CD4-positive, alpha-beta T cell treated with Interleukin-12 subunit alpha and Interleukin-12 subunit beta, for 1 hour (primary cell): ENCODE data around the gene FAM222A.
"Not testable (repeated sequence)": the region's sequence is repeated elsewhere in the genome, so short reads cannot be mapped to it uniquely, and the experiment has no call there.

ENCODE experiments used
- DNase-seq: peaks from one replicate; pipeline ENCODE4 v3.0.0-alpha.2; 2020

Gene FAM222A

DNA sequence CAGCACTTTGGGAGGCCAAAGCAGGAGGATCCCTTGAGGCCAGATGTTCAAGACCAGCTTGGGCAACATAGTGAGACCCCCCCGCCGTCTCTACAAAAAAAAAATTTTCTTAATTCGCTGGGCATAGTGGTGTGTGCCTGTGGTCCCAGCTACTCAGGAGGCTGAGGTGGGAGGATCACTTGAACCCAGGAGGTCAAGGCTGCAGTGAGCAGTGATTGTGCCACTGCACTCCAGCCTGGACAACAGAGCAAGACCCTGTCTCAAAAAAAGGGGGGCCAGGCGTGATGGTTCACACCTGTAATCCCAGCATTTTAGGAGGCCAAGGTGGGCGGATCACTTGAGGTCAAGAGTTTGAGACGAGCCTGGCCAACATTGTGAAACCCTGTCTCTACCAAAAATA lies 19.0 kb upstream of the FAM222A start:
- not testable (repeated sequence) for DNase-seq

DNA sequence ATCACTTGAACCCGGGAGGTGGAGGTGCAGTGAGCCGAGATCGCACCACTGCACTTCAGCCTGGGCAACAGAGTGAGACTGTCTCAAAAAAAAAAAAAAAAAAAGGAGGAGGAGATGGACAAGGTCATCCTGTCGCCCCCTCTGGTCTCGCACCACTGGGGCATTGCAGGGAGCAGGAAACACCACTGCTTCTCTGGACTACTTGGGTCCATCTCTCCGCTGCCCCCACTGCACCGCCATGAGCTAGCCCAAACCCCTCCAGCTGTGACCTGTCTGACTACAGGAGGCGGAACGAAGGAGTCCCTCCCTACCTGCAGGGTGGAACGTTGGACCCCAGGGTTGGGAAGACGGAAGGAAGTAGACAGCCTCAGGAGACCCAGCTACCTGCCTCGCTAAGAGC lies 18.2 kb upstream of the FAM222A start:
- DNase-seq = no peak

DNA sequence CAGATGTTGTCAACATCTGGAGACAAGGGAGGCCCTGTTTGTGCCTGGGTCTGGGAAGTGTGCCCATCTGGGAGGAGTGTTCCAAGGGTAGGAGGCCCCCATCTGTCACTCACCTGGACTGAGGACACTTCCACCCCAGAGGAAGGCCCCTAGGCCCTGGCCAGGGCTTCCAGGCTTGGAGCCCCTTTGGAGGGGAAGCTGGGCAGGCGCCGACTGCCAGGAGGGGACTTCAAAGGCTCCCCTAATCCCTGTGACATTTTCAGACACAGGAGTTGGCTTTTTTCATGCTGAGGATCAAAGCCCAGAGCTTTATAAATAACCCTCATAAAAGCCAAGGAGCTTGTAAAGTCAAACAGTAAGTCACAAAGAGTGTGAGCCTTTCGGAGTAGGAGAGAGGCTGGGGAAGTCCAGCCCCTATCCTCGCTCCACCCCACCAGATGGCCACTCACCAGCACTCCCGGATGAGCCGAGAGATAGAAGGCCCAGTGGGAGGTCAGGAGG lies 17.6 kb upstream of the FAM222A start:
- no peak for DNase-seq

DNA sequence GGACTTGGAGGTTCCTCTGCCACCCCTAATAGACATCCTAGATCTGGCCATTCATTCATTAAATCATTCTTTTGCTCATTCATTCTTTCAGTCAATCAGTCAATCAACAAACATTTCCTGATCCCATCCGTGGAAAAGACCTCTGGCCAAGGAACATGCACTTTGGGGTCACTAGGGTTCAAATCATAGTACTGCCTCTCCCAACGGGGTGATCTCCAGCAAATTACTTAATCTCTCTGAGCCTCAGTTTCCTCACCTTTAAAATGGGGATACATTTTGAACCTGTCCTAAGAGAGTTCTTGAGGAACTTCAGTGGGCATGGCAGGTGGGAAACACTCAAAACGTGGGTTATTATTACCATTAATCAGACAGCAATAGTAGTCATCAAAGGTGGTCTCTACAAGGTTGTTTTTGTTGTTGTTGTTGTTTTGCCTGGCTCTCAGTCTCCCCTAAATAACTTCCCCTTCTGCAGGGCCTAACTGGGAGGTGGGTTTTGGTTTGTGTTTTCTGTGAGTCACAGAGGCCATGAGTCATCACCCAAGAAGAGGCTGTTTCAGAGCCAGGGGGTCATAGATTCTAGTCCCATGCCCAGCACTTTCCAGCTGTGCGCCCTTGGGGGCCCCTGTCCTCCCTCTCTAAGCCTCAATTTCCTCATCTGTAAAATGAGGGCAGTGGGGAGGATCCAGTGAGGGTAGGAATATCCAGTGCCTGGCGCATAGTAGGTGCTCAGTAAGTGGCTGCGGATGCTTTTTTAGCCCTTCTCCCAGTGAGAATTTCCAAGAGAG lies 16.9 kb upstream of the FAM222A start:
- DNase-seq = no peak

DNA sequence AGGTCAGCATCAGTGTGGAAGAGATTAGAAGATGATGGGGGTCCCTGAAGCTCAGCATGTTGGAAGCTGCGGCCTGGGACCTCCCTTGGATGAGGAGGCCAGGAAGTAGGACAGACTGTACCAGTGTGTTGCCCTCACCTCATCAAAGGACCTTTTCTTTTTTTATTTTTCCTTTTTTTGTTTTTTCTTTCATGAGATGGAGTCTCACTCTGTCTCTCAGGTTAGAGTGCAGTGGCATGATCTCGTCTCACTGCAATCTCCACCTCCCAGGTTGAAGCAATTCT lies 16.4 kb upstream of the FAM222A start:
- no peak for DNase-seq

DNA sequence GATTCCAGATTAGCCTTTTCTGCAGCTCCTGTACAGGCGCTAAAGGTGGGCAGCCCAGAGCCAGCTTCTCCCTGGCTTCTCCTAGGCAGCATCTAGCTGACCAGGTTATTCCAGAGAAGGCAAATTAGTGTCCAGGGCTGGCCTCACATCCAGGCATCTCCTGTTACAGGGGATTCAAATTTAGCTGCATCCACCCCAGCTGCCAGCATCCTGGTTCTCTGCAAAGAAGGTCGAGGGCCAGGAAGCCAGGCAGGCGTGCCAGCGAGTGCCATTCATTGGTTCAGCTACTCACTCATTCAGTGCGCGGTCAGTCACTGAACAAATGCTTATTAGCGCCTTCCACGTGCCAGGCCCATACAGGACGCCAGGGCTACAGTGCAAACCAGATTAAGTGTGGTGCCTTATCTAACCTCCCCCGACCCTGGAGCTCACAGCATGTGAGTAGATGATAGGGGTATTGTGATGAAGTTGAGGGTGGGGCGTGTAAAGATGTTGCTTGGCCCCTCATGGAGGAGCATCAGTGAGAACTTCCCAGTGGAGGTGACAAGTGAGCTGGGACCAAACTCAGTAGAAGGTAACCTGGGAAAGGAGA lies 15.7 kb upstream of the FAM222A start:
- DNase-seq = no peak

DNA sequence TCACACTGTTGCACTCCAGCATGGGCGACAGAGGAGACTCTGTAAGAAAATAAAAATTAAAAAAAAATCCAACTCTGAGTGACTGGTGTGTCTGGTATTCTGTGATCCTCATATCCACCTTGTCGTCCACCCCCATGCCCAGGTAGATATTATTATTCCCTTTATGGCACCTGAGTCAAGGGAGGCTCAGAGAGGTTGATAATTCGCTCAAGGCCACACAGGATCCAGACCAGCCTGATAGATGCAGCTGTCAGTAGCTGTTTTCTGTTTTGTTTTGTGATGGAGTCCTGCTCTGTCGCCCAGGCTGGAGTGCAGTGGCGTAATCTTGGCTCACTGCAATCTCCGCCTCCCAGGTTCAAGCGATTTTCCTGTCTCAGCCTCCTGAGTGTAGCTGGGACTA lies 14.8 kb upstream of the FAM222A start:
- DNase-seq = no peak

DNA sequence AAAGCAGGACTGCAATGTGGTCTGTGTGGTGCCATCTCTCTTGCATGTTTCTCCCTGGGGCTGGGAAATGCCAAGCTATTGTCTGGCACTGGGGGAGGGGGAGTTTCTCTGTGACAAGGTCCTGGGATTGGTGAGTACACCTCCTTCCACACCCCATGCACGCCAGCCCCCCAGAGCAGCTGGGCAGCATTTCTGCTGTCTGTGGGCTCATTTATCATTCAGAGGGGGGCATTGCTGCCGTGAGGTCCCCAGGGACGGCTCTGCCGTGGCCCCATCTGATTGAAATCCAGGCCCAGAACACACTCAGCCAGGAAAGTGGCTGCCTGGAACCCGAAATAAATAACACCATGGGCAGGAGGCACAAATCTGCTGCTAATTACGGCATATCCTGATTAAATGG lies 12.6 kb upstream of the FAM222A start:
- DNase-seq = no peak

DNA sequence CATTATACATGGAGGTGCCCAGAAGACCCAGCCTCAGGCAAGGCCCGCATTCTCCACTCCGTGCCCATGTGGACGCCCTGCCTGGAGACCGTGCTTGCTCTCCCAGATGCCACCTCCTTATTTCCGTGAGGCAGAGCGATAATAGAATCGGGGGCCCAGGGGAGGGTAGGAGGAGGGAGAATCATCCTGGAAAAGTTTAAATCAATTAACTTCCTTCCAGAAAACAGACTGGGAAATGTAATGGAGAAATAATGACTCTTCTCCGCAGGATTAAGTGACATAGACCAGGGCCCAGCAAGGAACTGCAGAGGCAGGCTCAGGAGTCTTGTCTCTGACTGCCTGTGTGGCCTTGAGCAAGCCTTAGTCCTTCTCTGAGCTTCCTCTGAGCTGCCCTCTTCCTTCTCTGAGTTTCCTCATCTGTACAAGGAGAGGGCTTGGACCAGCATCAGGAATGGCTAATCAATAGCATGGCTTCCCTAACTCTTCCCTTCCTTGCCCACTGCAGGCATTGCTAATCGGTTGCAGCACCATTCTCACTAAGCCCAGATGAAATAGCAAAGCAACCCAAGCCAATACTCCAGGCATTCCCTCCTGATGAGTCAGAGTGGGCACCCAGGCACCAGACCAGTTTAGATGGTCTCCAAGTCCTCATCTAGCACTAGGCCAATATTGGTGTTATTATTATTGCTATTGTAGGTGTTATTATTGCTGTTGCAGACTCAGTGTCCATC lies 11.3 kb upstream of the FAM222A start:
- no peak for DNase-seq

DNA sequence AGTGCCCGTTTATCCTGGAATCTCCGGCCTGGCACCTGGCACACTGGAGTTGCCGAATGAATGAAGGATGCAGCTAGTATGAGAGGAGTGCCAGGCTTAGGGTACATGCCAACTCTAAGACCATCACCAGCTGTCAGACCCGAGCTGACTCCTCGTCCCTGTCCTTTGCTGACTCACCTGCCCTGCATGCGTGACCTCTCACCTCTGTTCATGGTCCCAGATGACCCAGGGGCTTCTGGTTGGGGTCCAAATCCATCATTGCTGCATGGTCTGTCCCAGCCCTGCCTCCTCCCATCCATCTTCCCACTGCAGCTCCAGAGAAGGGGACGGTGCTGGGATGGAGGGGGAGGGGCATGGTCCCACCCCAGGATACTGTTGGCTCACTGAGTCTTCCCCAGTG lies 9.9 kb upstream of the FAM222A start:
- no peak for DNase-seq

DNA sequence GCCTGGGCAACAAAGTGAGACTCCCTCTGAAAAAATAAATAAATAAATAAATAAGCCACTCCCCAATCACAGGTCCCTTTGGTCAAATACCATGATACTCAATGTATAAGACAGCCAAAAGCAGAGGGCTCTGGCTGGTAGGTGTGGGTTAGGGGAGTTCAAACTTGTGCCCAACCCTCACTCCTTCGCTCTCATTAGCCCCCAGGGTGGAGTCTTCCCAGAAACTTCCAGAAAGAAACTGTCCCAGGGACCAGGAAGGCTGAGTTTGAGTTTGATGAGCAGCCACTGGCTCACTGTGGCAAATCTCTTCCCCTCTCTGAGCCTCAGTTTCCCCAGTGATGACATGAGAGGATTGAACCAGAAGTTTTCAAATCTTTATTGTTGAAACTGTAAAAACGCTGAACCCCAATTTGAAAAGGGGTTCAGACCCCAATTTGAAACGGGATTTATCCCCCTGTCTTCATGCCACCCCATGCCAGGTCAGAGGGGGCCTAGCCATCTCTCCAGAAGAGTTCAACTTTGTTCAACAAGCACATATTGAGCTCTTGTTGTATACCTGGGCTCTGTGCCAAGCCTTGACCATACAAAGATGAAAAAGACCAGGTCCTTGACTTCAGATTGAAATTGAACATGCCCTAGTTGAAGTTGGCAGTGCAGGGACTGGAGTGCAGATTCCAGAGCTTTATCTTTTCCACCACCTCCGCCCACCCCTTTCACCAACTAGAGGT lies 9.1 kb upstream of the FAM222A start:
- no peak for DNase-seq

DNA sequence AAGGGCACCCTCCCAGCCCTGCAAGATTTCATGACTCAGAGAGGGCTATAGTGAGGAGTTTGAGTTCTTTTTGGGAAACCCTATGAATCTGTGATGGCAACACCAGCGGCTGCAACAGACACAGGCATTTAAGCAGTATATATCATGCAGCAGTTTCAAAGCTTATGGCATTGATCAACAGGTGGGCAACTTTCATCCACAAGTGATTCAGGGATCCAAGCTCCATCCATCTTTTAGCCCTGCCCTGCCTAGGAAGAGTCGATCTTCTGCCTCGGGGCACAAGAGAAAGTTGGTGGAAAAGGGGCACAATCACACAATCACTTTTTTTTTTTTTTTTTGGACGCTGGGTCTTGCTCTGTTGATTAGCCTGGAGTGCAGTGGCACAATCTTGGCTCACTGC lies 8.3 kb upstream of the FAM222A start:
- no peak for DNase-seq

DNA sequence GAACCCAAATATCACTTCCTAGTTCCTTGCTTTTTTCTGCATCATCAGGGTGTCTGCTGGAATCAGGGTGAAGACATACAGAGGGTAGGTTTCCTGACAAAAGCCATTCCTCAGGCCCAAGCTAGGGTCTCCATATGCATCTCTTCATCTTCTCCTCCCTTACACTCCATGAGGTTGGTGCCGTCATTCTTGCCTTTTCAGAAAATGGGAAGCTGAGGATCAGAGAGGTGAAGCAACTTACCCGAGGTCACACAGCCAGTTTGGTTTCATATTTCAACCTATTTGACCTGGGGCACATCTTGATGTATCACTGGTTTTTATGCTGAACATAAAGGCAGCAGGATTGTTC lies 7.3 kb upstream of the FAM222A start:
- DNase-seq = no peak

DNA sequence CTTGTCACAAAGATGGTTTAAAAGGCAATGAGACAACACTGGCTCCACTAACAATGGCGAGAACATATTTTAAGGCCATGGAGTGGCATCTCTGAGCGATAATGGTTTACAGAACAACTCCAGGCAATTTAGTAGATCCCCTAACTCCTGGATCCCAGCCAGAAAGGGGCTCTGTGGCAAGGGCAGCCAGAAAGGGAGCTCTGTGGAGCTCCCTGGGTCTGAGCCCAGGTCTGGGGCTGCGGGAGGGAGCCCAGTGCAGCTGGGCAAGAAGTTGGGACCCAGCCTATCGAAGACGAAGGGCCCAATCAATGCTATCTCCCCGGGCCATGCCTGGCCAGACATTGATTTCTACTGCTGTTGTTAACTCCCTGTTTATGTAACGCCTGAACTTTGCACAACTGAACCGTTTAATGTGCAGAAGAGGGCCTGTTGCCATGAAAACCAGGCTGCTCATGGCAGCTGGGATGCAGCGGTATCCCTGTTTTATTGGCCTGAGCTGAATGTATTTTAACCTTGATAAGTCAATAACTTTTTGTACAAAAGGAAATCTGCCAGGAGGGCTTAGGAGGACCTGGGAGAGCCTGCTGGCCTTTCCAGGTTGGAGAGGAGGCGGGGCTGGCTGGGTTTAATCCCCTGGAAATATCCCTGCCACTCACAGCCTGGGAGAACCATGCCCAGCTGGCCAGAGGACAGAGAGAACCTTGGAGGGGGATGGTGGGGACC lies 6.7 kb upstream of the FAM222A start:
- no peak for DNase-seq

DNA sequence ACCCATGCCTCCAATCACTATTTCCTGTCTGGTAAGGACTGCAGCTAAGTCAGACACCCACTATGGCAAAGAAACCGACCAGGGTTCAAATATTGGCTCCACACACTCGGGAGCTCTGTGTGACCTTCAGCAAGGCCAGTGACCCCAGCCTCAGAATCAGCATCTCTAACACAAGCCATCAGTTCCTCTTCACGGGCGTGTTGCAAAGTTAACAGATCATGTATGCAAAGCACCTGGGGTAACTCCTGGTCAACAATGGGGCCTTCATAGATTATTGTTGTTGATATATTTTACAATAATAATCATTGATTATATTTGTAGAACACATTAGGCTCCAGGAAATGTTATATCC lies 6.2 kb upstream of the FAM222A start:
- DNase-seq = no peak

DNA sequence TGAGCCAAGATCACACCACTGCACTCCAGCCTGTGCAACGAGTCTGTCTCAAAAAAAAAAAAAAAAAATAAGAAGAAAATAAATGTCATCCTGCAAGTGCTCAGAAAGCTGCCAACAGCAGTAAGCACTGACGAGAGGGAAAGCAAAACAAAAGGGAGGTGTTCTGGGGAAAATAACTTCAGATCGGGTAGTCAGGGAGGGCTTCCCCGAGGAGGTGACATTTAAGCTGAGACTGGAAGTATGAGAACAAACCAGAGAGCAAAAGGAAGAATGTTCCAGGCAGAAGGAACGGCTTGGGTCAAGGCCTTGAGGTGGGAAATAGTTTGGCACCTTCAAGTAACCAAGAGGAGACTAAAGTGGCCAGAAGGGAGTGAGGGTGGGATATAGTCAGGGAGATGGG lies 4.7 kb upstream of the FAM222A start:
- DNase-seq = no peak

DNA sequence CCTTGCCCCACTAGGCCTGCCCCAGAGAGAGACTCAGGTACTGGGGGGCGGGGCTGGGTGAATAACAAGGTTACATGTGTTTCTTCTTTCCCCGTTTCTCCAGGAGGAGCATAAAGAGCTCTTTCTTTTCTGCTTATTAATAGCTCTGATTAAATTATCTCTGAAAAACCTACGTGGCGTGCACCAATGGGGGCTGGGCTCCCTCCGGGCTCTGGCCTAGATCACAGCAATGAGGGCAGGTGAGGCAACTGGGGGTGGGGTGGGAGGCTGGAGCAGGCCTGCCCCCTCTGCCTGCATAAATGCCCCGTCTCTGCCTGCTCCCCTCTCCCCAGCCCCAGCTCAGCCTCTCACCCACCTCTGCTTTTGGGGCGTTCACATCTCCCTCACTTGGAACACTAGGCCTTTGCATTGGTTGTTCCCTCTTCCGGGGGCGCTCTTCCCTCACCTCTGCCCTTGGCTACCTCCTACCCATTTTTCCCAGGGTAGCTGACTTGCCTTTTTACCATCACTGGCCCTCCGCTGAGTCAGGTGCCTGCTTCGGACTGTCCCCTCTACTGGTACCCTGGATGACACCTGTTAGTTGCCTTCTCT lies 4.1 kb upstream of the FAM222A start:
- no peak for DNase-seq

DNA sequence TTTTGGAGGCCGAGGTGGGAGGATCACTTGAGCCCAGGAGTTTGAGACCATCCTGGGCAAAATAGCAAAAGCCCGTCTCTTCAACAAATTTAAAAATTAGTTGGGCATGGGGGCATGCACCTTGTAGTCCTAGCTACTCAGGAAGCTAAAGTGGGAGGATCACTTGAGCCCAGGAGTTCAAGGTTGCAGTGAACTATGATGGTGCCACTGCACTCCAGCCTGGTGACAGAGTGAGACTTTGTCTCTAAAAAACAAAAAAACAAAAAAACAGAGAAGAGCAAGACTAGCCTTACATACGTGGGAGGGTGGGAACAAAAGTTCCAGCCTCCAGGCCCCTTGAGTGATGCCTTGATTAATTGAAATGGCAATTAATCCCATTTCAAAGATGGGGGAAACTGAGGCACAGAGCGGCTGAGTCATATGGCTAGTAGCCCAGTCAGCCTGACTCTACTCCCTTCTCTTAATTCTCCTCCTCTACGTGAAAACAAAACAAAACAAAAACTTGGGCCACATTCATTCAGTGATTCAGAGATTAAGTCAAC lies 3.3 kb upstream of the FAM222A start:
- no peak for DNase-seq

DNA sequence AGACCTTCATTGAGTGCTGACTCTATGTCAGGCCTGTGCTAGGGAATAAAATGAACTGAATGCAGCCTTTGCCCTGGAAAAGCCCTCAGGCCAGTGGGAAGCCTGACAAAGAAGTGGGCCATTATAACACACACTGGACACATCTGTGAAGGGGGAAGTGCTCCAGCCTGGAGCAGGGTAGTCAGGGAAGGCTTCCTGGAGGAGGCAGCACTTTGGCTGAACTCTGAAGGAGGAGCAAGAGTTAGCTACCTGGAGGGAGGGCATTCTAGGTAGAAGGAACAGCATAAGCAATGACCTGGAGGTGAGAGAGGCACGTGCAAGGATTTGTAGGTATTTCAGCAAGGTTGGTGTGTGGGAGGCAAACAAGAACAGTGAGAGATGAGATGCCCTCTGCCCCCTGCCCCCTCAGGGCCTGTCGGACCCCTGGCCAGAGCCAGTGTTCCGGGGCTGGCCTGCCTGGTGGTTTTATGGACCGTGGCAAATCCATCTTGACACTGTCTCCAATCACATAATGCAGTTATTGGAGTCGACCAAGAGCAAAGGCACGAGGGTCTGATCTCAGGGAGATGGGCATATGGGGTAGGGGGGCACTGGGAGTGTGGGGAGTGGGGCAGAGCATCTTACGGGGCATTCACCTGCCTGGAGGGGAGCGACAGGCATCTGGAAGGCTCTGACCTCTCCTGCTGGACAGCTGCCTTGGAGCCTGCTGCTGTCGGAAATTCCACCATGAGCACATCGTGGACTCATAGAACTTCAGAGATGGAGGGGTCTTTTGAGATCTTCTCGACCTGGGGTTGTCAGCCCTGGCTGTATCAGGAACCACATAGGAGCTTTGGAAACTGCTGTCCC lies 2.7 kb upstream of the FAM222A start:
- DNase-seq = no peak

DNA sequence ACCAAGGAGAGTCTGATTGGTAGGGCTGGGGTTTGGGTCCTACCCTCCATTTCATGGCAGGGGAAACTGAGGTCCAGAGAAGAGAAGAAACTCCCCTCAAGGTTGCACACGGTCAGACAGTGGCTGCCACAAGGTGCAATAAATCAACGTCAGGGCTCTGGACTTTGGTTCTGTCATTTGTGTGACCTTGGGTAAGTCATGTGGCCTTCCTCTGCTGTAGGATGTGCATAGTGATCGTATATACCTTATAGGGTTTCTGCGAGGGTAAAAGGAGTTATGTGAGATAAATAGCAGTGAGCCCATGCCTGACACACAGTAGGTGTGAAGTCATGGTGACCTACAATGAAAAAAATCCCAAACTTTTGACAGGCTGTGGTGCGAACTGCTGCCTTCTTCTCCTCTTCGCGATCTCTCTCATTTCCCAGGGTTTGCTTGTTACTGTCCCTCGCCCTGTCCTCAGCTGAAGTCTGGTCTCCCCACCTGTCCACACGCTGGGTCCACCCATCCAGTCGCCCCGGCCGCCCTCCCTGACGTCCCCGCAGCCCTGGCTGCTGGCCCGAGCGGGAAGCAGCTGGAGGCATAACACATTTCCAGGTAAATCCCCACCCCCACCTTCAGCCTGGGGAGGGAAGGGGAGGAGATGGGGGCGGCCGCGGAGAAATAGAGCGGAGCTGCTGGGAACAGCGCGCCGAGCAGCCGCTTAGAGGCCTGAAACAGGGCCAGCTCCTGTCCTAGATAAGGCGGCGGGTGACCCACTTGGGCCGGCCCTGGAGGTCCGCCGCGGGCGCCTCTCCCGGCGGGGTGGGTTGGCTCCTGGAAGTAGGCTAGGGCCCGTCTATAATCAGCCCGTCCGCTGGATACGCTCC lies 1.8 kb upstream of the FAM222A start:
- no peak for DNase-seq
